HK-2 (cell line): ENCODE results near the gene PTPRN2.
"Not testable (repeated sequence)": the region's sequence is repeated elsewhere in the genome, so short reads cannot be mapped to it uniquely, and the experiment has no call there.

ENCODE experiments used
- DNase-seq: peaks from one replicate; pipeline ENCODE4 v3.0.0-alpha.2; 2018; ENCODE audit not compliant: unreplicated experiment

Gene PTPRN2

DNA sequence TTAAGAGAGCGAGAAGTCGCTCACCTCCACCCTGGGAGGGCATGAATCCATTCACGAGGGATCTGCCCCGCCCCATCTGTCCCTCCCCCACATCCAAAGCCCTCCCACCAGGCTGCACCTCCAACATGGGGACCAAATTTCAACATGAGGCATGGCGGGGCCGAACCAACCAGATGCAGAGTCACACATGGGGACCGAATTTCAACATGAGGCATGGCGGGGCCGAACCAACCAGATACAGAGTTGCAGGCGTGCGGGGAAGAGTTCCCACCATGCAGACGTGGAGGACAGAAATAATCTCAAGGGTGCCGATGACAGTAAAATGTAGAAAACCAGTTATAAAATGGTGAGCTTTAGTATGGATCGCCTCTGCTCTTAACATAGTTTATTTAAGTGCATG lies 686.5 kb downstream of the PTPRN2 start:
- DNase-seq, result no peak

GRCh38 chr7:157900556-157900955 lies 687.1 kb downstream of the PTPRN2 start:
- DNase-seq, result no peak

DNA sequence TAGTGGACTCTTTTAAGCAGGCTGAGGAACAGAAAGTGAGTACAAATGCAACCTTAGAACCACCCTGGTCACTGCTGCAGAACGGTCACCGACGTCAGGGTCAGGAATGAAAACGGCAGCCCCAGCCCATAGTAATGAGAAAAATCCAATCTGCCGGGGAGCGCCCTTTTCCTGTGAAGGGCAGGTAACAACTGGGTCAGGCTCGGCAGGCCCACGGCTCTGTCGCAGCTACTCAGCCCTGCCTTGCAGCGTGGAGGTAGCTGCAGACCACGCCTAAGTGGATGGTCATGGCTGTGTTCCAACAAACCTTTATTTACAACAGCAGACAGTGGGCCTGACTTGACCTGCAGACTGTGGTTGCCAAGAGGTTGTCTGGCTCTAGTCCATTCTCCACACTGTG lies 687.6 kb downstream of the PTPRN2 start:
- no peak for DNase-seq

GRCh38 chr7:157898802-157899505 lies 688.7 kb downstream of the PTPRN2 start:
- DNase-seq, result no peak

DNA sequence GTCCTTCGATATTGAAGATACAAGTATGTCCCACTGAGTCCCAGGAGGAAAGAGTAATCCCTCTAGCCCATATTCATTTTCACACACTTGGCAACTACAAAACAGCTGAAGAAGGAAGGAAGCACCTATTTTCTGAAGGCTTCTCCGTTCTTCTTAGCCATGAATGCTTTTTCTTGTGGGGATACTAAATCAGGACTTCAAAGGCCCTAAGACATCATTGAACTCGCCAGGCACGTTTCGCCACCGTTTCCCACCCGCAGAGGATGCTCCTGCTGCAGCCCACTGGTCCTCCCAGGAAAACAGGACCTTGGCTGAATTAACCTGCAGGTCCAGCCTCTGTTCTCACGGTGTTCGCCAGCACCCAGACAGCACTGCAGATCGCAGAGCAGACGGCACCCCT lies 689.4 kb downstream of the PTPRN2 start:
- no peak for DNase-seq

DNA sequence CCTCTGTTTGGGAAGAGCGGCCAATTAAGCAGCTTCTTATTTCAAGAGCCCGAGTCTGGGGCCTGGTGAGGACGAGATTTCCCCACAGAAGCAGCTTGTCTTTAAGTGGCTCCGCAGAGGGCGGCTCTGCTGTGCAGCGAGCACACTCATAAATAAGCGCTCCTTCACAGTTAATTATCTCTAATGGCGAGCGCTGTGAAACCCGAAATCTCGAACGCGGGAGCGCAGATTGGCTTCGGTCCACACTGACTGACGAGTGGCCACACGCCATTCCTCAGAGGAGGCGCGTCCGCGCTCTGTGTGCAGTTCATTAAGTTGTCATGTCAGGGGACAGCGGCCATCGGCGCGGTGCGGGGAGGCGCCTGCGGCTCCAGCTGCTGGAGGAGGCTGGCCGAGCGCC lies 689.9 kb downstream of the PTPRN2 start:
- no peak for DNase-seq

- no peak for DNase-seq
Observed at GRCh38 chr7:157896774-157897555, 690.7 kb downstream of the PTPRN2 start.

- not testable (repeated sequence) for DNase-seq
Observed at GRCh38 chr7:157896376-157896675, 691.3 kb downstream of the PTPRN2 start.

DNA sequence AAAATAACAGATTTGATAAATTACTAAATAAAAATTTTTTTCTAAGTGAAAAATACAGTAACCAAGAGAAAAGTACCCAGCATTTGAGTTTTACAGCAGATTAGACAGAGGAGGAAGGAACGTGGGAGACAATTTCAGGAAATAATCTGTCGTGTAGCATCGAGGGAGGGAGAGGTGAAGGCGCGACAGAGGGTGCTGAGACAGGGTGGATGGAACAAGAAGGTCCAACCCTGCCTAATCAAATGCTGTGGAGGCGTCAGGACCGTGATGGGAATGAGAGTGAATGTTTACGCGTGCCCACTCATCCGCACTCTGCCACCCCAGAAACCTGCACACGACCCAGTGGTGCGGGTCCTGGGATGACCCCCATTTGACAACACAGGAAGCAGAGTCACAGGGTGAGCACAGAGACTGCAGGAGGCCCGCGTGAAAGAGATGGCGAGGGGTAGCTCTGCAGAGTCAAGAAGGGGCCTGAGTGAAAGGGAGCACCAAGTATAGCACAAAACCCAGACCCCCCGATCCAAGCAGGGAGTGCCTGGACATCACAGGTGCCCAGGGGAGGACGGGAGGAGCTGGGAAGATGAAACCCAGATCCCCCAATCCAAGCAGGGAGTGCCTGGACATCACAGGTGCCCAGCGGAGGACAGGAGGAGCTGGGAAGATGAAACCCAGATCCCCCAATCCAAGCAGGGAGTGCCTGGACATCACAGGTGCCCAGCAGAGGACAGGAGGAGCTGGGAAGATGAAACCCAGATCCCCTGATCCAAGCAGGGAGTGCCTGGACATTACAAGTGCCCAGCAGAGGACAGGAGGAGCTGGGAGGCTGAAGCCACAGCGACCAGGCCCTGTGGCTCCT lies 691.9 kb downstream of the PTPRN2 start:
- no peak for DNase-seq

GRCh38 chr7:157895098-157895497 lies 692.5 kb downstream of the PTPRN2 start:
- DNase-seq, result not testable (repeated sequence)

GRCh38 chr7:157893535-157894044 lies 694.0 kb downstream of the PTPRN2 start:
- DNase-seq, result no peak

GRCh38 chr7:157892751-157893523 lies 694.7 kb downstream of the PTPRN2 start:
- no peak for DNase-seq

DNA sequence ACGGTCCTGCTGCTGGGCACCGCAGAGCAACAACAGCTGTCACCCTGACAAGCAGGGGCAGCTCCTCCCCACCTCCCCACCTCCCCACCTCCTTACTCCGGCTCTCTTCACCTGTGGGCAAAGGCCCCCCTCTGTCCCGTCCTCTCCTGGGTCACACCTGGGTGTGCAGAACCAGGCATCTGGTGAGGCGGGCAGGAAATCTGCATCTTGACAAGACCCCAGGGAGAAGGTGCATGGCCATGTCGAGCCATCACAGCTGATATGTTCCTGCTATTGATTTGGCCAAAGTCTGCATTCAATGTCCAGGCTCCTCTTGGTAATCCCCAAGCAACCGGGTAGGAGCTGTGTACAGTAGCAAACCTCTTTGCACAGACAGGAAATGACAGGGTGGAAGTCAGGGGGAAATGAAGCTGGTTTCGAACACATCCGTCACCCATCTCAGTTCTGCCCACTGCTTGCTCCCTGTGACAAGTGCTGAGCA lies 696.7 kb downstream of the PTPRN2 start:
- DNase-seq, result no peak

- no peak for DNase-seq
Observed at GRCh38 chr7:157889480-157889879, 698.1 kb downstream of the PTPRN2 start.

GRCh38 chr7:157888579-157888978 lies 699.0 kb downstream of the PTPRN2 start:
- DNase-seq, result no peak

DNA sequence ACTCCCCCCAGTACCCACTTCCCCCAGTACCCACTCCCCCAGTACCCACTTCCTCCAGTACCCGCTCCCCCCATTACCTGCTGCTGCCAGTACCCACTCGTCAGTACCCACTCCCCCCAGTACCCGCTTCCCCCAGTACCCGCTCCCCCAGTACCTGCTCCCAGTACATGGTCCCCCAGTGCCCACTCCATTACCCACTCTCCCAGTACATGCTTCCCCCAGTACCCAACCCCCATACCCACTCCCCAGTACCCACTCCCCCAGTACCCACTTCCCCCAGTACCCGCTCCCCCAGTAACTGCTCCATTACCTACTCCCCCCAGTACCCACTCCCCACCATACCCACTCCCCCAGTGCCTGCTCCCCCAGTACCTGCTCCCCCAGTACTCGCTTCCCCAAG lies 700.2 kb downstream of the PTPRN2 start:
- no peak for DNase-seq

DNA sequence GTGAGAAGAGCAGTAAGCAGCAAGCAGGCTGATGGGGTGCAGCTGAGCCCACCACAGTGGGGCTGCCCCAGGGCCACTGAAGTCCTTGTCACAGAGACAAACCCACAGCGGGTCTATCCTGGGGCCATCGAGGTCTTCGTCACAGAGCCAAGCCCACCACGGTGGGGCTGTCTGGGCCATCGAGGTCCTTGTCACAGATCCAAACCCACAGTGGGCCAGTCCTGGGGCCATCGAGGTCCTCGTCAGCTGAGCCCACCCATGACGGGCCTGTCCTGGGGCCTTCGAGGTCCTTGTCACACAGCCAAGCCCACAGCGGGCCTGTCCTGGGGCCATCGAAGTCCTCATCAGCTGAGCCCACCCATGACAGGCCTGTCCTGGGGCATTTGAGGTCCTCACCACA lies 700.9 kb downstream of the PTPRN2 start:
- DNase-seq, result no peak

DNA sequence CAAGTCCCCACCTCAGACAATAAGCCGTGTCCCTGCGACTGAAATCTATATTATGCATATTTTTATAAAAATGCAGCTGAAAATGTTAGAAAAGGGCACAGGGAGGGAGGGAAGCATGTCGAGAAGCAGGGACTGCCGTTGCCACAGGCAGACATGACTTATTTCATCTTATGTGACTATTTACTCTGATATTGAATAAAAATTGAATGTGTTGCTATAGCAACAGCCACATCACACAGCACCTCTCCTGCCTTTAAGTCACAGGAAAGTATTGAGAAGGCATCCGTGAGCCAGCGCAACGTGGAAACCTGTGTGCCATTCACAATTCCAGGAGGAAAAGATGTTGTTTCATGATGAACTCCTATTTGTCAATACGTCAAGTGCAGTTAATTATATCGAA lies 701.4 kb downstream of the PTPRN2 start:
- DNase-seq, result no peak

DNA sequence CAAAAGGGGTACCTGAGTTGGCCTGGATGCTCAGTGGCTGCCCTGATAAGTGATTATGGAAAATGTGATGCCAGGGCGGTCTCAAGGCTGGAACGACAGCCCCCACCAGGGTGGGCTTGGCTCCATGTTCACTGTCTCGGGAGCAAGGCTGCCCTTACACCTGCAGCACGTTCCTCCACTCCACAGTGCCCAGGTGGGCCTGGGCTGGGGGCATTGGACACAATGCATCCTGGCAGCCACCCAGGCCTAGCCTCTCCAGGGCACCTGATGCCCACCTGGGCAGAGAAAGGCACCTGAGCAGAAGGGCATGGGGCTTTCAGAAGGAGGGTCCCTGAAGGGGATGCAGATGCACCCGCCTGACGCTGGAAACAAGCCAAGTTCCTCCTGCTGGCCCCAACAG lies 702.5 kb downstream of the PTPRN2 start:
- DNase-seq, result no peak

GRCh38 chr7:157884461-157885062 lies 703.1 kb downstream of the PTPRN2 start:
- DNase-seq, result no peak
